H9 (cell line): Measurements from ENCODE around the gene B4GALNT4. TPM values are rescaled to one million over a fixed set of nuclear protein-coding genes. Genes with fewer than 3 reads are reported as not detected.

Source experiments
- DNase-seq: peaks from one replicate; pipeline ENCODE4 v3.0.0-alpha.2; 2017
- H2AFZ ChIP-seq: one replicate; pipeline ENCODE4 v1.6.1; 2013; ENCODE audit warnings: mild to moderate bottlenecking, low read length, control low read depth, moderate library complexity
- H2AK5ac ChIP-seq: 2 replicates; pipeline ENCODE4 v1.6.1; 2013; ENCODE audit warnings: low read length, control low read depth, mixed read lengths; ENCODE audit not compliant: insufficient read length
- H2BK120ac ChIP-seq: one replicate; pipeline ENCODE4 v1.6.1; 2013; ENCODE audit warnings: low read depth, mild to moderate bottlenecking, low read length, control low read depth, inconsistent platforms; ENCODE audit not compliant: poor library complexity, severe bottlenecking
- H2BK12ac ChIP-seq: 2 replicates; pipeline ENCODE4 v1.6.1; 2013; ENCODE audit warnings: low read length, control low read depth, mixed read lengths, low read depth; ENCODE audit not compliant: insufficient read length
- H2BK15ac ChIP-seq: 2 replicates; pipeline ENCODE4 v1.6.1; 2013; ENCODE audit warnings: low read depth, low read length, control low read depth
- H2BK20ac ChIP-seq: one replicate; pipeline ENCODE4 v1.6.1; 2013; ENCODE audit warnings: low read depth, mild to moderate bottlenecking, low read length, control low read depth, inconsistent platforms; ENCODE audit not compliant: poor library complexity, severe bottlenecking
- H2BK5ac ChIP-seq: 2 replicates; pipeline ENCODE4 v1.6.1; 2013; ENCODE audit warnings: low read length, control low read depth, mixed read lengths; ENCODE audit not compliant: insufficient read length
- H3K14ac ChIP-seq: 2 replicates; pipeline ENCODE4 v1.6.1; 2013; ENCODE audit warnings: low read length, control low read depth; ENCODE audit not compliant: insufficient read depth
- H3K18ac ChIP-seq: 2 replicates; pipeline ENCODE4 v1.6.1; 2013; ENCODE audit warnings: low read depth, mild to moderate bottlenecking, mixed read lengths, low read length, control low read depth; ENCODE audit not compliant: insufficient read length
- H3K23ac ChIP-seq: 2 replicates; pipeline ENCODE4 v1.6.1; 2013; ENCODE audit warnings: low read length, control low read depth, mixed read lengths, low read depth; ENCODE audit not compliant: insufficient read length
- H3K23me2 ChIP-seq: 2 replicates; pipeline ENCODE4 v1.6.1; 2013; ENCODE audit warnings: low read depth, mild to moderate bottlenecking, mixed read lengths, low read length, control low read depth; ENCODE audit not compliant: insufficient read length, poor library complexity, severe bottlenecking
- H3K27ac ChIP-seq: 2 replicates; pipeline ENCODE4 v1.5.1; 2013; ENCODE audit warnings: low read length, control low read depth, mixed read lengths, low read depth; ENCODE audit not compliant: insufficient read length
- H3K27me3 ChIP-seq: 2 replicates; pipeline ENCODE4 v1.6.1; 2013; ENCODE audit warnings: low read length, control low read depth, inconsistent platforms; ENCODE audit not compliant: insufficient read depth
- H3K4ac ChIP-seq: 2 replicates; pipeline ENCODE4 v1.6.1; 2013; ENCODE audit warnings: low read depth, mild to moderate bottlenecking, control low read depth, inconsistent platforms, low read length, moderate library complexity
- H3K4me1 ChIP-seq: 2 replicates; pipeline ENCODE4 v1.6.1; 2013; ENCODE audit warnings: low read length, control low read depth, inconsistent platforms; ENCODE audit not compliant: insufficient read depth
- H3K4me2 ChIP-seq: 2 replicates; pipeline ENCODE4 v1.6.1; 2013; ENCODE audit warnings: low read length, control low read depth, mixed read lengths; ENCODE audit not compliant: insufficient read length, insufficient read depth
- H3K56ac ChIP-seq: 2 replicates; pipeline ENCODE4 v1.6.1; 2013; ENCODE audit warnings: low read depth, mild to moderate bottlenecking, mixed read lengths, low read length, control low read depth; ENCODE audit not compliant: insufficient read length
- H3K79me1 ChIP-seq: 2 replicates; pipeline ENCODE4 v1.6.1; 2013; ENCODE audit warnings: low read depth, mild to moderate bottlenecking, moderate library complexity, low read length, control low read depth, inconsistent platforms; ENCODE audit not compliant: insufficient read depth, poor library complexity, severe bottlenecking
- H3K79me2 ChIP-seq: 2 replicates; pipeline ENCODE4 v1.6.1; 2013; ENCODE audit warnings: low read length, control low read depth, inconsistent platforms; ENCODE audit not compliant: insufficient read depth
- H3K9ac ChIP-seq: 2 replicates; pipeline ENCODE4 v1.6.1; 2013; ENCODE audit warnings: low read length, control low read depth, mixed read lengths; ENCODE audit not compliant: insufficient read length; ENCODE audit errors: extremely low read depth
- H3K9me3 ChIP-seq: one replicate; pipeline ENCODE4 v1.6.1; 2013; ENCODE audit warnings: low read depth, low read length, inconsistent platforms; ENCODE audit not compliant: control insufficient read depth
- H3T11ph ChIP-seq: one replicate; pipeline ENCODE4 v1.6.1; 2013; ENCODE audit warnings: mild to moderate bottlenecking, low read length, control low read depth, inconsistent platforms
- H4K20me1 ChIP-seq: one replicate; pipeline ENCODE4 v1.6.1; 2013; ENCODE audit not compliant: control insufficient read depth, insufficient read length, insufficient read depth
- H4K5ac ChIP-seq: 2 replicates; pipeline ENCODE4 v1.6.1; 2013; ENCODE audit warnings: low read depth, mild to moderate bottlenecking, mixed read lengths, low read length, control low read depth; ENCODE audit not compliant: insufficient read length
- H4K8ac ChIP-seq: replicated peaks from 2 replicates; pipeline ENCODE4 v1.6.1; 2013; ENCODE audit warnings: low read length, control low read depth, mixed read lengths, low read depth; ENCODE audit not compliant: insufficient read length
- H4K91ac ChIP-seq: 2 replicates; pipeline ENCODE4 v1.6.1; 2013; ENCODE audit warnings: low read depth, mild to moderate bottlenecking, moderate library complexity, mixed read lengths, low read length, control low read depth; ENCODE audit not compliant: insufficient read length
- H3K27ac Mint-ChIP-seq, 3 experiments: 2 replicates in 2 of 3; 3 replicates in 1 of 3; pipeline ENCODE4 v1.8.0; 2020 to 2021; ENCODE audit warnings: mixed read lengths in 3 of 3, mild to moderate bottlenecking in 1 of 3, moderate library complexity in 1 of 3
- H3K27me3 Mint-ChIP-seq: 2 replicates; pipeline ENCODE4 v1.8.0; 2021; ENCODE audit warnings: low read depth, mild to moderate bottlenecking, moderate library complexity, mixed read lengths
- H3K36me3 Mint-ChIP-seq, 3 experiments: 2 replicates in 2 of 3; 3 replicates in 1 of 3; pipeline ENCODE4 v1.8.0; 2020 to 2021; ENCODE audit warnings: low read depth in 3 of 3, mixed read lengths in 3 of 3; ENCODE audit not compliant: insufficient read depth in 1 of 3
- H3K4me1 Mint-ChIP-seq, 2 experiments: 2 replicates each; pipeline ENCODE4 v1.8.0; 2020; ENCODE audit warnings: mixed read lengths in 2 of 2
- H3K4me3 Mint-ChIP-seq, 2 experiments: 2 replicates in 1 of 2; 3 replicates in 1 of 2; pipeline ENCODE4 v1.8.0; 2020 to 2021; ENCODE audit warnings: mild to moderate bottlenecking in 2 of 2, mixed read lengths in 2 of 2, moderate library complexity in 1 of 2
- H3K9me3 Mint-ChIP-seq, 2 experiments: 2 replicates in 1 of 2; 3 replicates in 1 of 2; pipeline ENCODE4 v1.8.0; 2020; ENCODE audit warnings: mild to moderate bottlenecking in 2 of 2, mixed read lengths in 2 of 2, moderate library complexity in 1 of 2
- CTCF ChIP-seq: fragments of 200-600 bp; sonication (generic); conservative IDR thresholded peaks from 3 replicates; pipeline ENCODE4 v1.8.0; 2021; ENCODE audit warnings: antibody characterized with exemption, mild to moderate bottlenecking
- WGBS: extraction: QIAGEN DNeasy Blood & Tissue Kit; methylation state at CpG from one replicate; pipeline ENCODE4 v1.1.7; 2013; ENCODE audit warnings: missing lambda C conversion rate, low lambda C conversion rate, mixed read lengths; ENCODE audit not compliant: insufficient read length; ENCODE audit errors: extremely low coverage; 5-methylcytosine and 5-hydroxymethylcytosine counted together
- total RNA-seq: library from RNA; stranded (reverse); gene quantifications from 2 replicates; pipeline ENCODE4 v1.2.1, GENCODE V29; 2021

The B4GALNT4 gene
- total RNA-seq, 1 experiment from 2014 or later = 105 TPM

GRCh38 chr11:417652-418342 is 48.5 kb downstream of the B4GALNT4 start:
- H3K79me1 ChIP-seq = no peaks in the 10 kb centered on the region
- H3K4ac ChIP-seq = no peak overlapping the region
- no peak overlapping the region for H3T11ph ChIP-seq
- H2BK12ac ChIP-seq = no peak overlapping the region
- H3K79me2 ChIP-seq = no peaks in the 10 kb centered on the region; the same call in 1 of the 2 replicates
- H2BK120ac ChIP-seq = no peak overlapping the region
- no peak overlapping the region for H4K8ac ChIP-seq
- H2BK5ac ChIP-seq = no peak overlapping the region
- H2BK20ac ChIP-seq = no peak overlapping the region
- Mint-ChIP-seq H3K4me3 (peak overlapping the region; percentile 62 to 80), H3K27me3 (peaks cover 20% of the 10 kb centered on the region), H3K4me1 (peaks cover 17 to 26% of the 10 kb centered on the region in 2 experiments), H3K36me3 (no peaks in the 10 kb centered on the region; a peak in 1 of 7 replicates), H3K9me3 (no peaks in the 10 kb centered on the region; a peak in 1 of 5 replicates), H3K27ac (no peak overlapping the region)
- no peak overlapping the region for H3K9ac ChIP-seq
- peaks cover 8% of the 10 kb centered on the region for H4K20me1 ChIP-seq
- H3K14ac ChIP-seq = peak overlapping the region; percentile 4; the same call in 1 of the 2 replicates
- H3K4me2 ChIP-seq = peak overlapping the region; percentile 33
- H2AK5ac ChIP-seq = no peak overlapping the region
- no peak overlapping the region for H3K23ac ChIP-seq
- no peak overlapping the region for H3K27ac ChIP-seq
- H3K18ac ChIP-seq = no peak overlapping the region
- peaks cover 2% of the 10 kb centered on the region; the same call in 1 of the 2 replicates for H3K4me1 ChIP-seq
- no peak overlapping the region for H3K56ac ChIP-seq
- no peak overlapping the region for H4K91ac ChIP-seq
- peaks cover 10% of the 10 kb centered on the region for H3K23me2 ChIP-seq
- no peak overlapping the region for H2BK15ac ChIP-seq
- TF ChIP-seq CTCF = no peak
- no CpG with 5 or more reads among the region's 19 CpGs for WGBS
- no peak overlapping the region for H2AFZ ChIP-seq
- H3K9me3 ChIP-seq = no peaks in the 10 kb centered on the region
- DNase-seq = no peak
- H3K27me3 ChIP-seq = no peaks in the 10 kb centered on the region; the same call in 1 of the 2 replicates
- no peak overlapping the region for H4K5ac ChIP-seq
